Measurements from ENCODE around the gene ADAM12. TPM values are rescaled to one million over a fixed set of nuclear protein-coding genes. Genes with fewer than 3 reads are reported as not detected.

ADAM12 gene
- total and polyA plus RNA-seq, 9 of the 15 experiments (the other 6 are each of a cell fraction or from before 2014, with no cell fraction given): not detected

GRCh38 chr10:126431816-126432215 lies 43.5 kb upstream of the ADAM12 start:
- no peaks in the 10 kb centered on the region for H3K4me1 ChIP-seq (replicated peaks in 1 of 2; ENCODE audit: control insufficient read depth in 2 of 2, insufficient read depth in 2 of 2, low read length in 2 of 2)
- H3K9me1 ChIP-seq (ENCODE audit: control insufficient read depth, insufficient read depth, low read length): no peaks in the 10 kb centered on the region
- H3K4me3 ChIP-seq: no peak overlapping the region
- H3K4me2 ChIP-seq (ENCODE audit: insufficient read depth, low read length): no peak overlapping the region
- no peaks in the 10 kb centered on the region for H3K9me3 ChIP-seq (replicated peaks; ENCODE audit: control insufficient read depth, insufficient read depth, low read depth, low read length)
- BruUV-seq (replicated peaks): no TSS peak
- no peaks in the 10 kb centered on the region for H4K20me1 ChIP-seq (replicated peaks; ENCODE audit: control insufficient read depth, insufficient read depth, low read length)
- no peak overlapping the region for H3K9ac ChIP-seq (ENCODE audit: insufficient read depth in 1 of 2, low read depth in 2 of 2, low read length in 2 of 2)
- H3K36me3 ChIP-seq (ENCODE audit: control insufficient read depth, insufficient read depth, low read length): no peaks in the 10 kb centered on the region
- in situ Hi-C loops (cut with MboI): no loop called here
- H3K27ac ChIP-seq (ENCODE audit: extremely low read depth, low read depth, low read length): no peak overlapping the region
- intact Hi-C loops (cut with micrococcal nuclease): no loop called here
- ATAC-seq (no peak), FAIRE-seq (no peak), DNase-seq (ENCODE audit: extremely low read depth in 1 of 4, low spot score in 3 of 4) (no peak)
- H2AFZ ChIP-seq (ENCODE audit: low read depth, low read length): no peak overlapping the region
- POLR2A ChIA-PET: no interaction called here
- CTCF ChIA-PET (ENCODE audit: low intra/inter-chr PET ratio): no interaction called here
- H3K79me2 ChIP-seq (ENCODE audit: control insufficient read depth, insufficient read depth, low read length): no peaks in the 10 kb centered on the region
- H3K27me3 ChIP-seq (ENCODE audit: control insufficient read depth in 2 of 2, insufficient read depth in 2 of 2, low read length in 2 of 2): no peaks in the 10 kb centered on the region
- 0% methylated on average over 2 of the region's 2 CpGs for WGBS (ENCODE audit: insufficient coverage, low coverage, missing lambda C conversion rate)
- no peak for TF ChIP-seq HOMEZ (CRISPR knock-in tag; IDR thresholded peaks at IDR 0.05)
- no peak for TF ChIP-seq ZNF583 (CRISPR knock-in tag; IDR thresholded peaks at IDR 0.05)
- TF ChIP-seq MYNN (IDR thresholded peaks at IDR 0.05): no peak
- TF ChIP-seq MYNN (CRISPR knock-in tag; IDR thresholded peaks at IDR 0.05): no peak
- TF ChIP-seq TRIM28 (IDR thresholded peaks at IDR 0.05): no peak
- no peak for TF ChIP-seq CBX8 (IDR thresholded peaks at IDR 0.05; ENCODE audit: borderline replicate concordance, extremely low read depth, low read depth, low read length, poor library complexity, severe bottlenecking)
- no peak for TF ChIP-seq HMG20B (CRISPR knock-in tag; IDR thresholded peaks at IDR 0.05)
- TF ChIP-seq ZFP36 (IDR thresholded peaks at IDR 0.05; ENCODE audit: low read depth, low read length, partially characterized antibody): no peak
- TF ChIP-seq DLX4 (CRISPR knock-in tag; IDR thresholded peaks at IDR 0.05): no peak
- TF ChIP-seq PHF21A (IDR thresholded peaks at IDR 0.05; ENCODE audit: borderline replicate concordance, low read depth): no peak
- no peak for TF ChIP-seq SFPQ (IDR thresholded peaks at IDR 0.05; ENCODE audit: low read depth, low read length)
- TF ChIP-seq NBN (IDR thresholded peaks at IDR 0.05; ENCODE audit: low read depth): no peak
- TF ChIP-seq MXD1 (CRISPR knock-in tag; IDR thresholded peaks at IDR 0.05; ENCODE audit: borderline replicate concordance, poor library complexity, severe bottlenecking): no peak
- TF ChIP-seq SAFB (IDR thresholded peaks at IDR 0.05; ENCODE audit: borderline replicate concordance, low read depth, low read length): no peak
- TF ChIP-seq POLR2H (tag; IDR thresholded peaks at IDR 0.05; ENCODE audit: low read depth): no peak
- no peak for TF ChIP-seq FOXM1 (IDR thresholded peaks at IDR 0.05; ENCODE audit: low read depth)
- no peak for TF ChIP-seq FOXM1 (CRISPR knock-in tag; IDR thresholded peaks at IDR 0.05; ENCODE audit: low read depth)
- no peak for TF ChIP-seq ZNF655 (CRISPR knock-in tag; IDR thresholded peaks at IDR 0.05)

All from K562 (cell line).